Endothelial cell of umbilical vein (primary cell): ENCODE data around the gene PAX5. TPM values are rescaled to one million over a fixed set of nuclear protein-coding genes. Genes with fewer than 3 reads are reported as not detected.

Experiments used
- BruUV-seq: library from RNA; stranded (reverse); fragments of 400-500 nt; replicated peaks from 2 replicates; lab custom pipeline; 2021; lab: Mats Ljungman, UMichigan
- CTCF ChIA-PET: fragments of 300-600, 350-600 bp; sonication (Branson Sonifier 250); formaldehyde crosslinking; loops from one replicate; lab custom pipeline; 2021; ENCODE audit warnings: antibody characterized with exemption, inconsistent platforms; lab: Charles Lee
- POLR2A ChIA-PET: fragments of 300-600, 350-600 bp; sonication (Branson Sonifier 250); formaldehyde crosslinking; loops from one replicate; lab custom pipeline; 2021; ENCODE audit warnings: antibody characterized with exemption, inconsistent platforms; lab: Charles Lee
- DNase-seq: peaks from one replicate; pipeline ENCODE4 v3.0.0-alpha.2; 2011; ENCODE audit warnings: low read depth, low spot score
- FAIRE-seq: peaks from 2 replicates; lab custom pipeline; 2011; peaks lifted over from hg19 to GRCh38; lab: Jason Lieb, UNC
- H2AFZ ChIP-seq: 2 replicates; pipeline ENCODE4 v1.6.0; 2012; ENCODE audit warnings: low read depth, low read length, control low read depth, inconsistent platforms
- H3K27ac ChIP-seq: 2 replicates; pipeline ENCODE4 v1.5.1; 2011; ENCODE audit warnings: low read depth, mild to moderate bottlenecking, control low read depth, low read length, moderate library complexity; ENCODE audit not compliant: insufficient read depth
- H3K27me3 ChIP-seq, 2 experiments: 2 replicates each; pipeline versions ENCODE4 v1.6.0 to v1.6.1; 2011; ENCODE audit warnings: low read length in 2 of 2, mixed read lengths in 1 of 2; ENCODE audit not compliant: control insufficient read depth in 2 of 2, insufficient read depth in 2 of 2
- H3K36me3 ChIP-seq, 2 experiments: 2 replicates in 1 of 2; 3 replicates in 1 of 2; pipeline ENCODE4 v1.5.1; 2011; ENCODE audit warnings: low read length in 2 of 2, mild to moderate bottlenecking in 1 of 2, moderate library complexity in 1 of 2; ENCODE audit not compliant: control insufficient read depth in 2 of 2, insufficient read depth in 2 of 2; ENCODE audit errors: extremely low read depth in 1 of 2
- H3K4me1 ChIP-seq: 3 replicates; pipeline ENCODE4 v1.5.1; 2011; ENCODE audit warnings: mild to moderate bottlenecking, low read length; ENCODE audit not compliant: control insufficient read depth, insufficient read depth; ENCODE audit errors: extremely low read depth
- H3K4me2 ChIP-seq: 2 replicates; pipeline ENCODE4 v1.6.1; 2011; ENCODE audit warnings: low read length, control low read depth, mixed read lengths; ENCODE audit not compliant: insufficient read depth
- H3K4me3 ChIP-seq, 3 experiments: fragments of 200-600 bp in 1 of 3; sonication (generic), shearing (Covaris generic) in 1 of 3; replicated peaks in 1 of 3; 2 replicates each; pipeline ENCODE4 v1.5.1; 2011 to 2016; ENCODE audit warnings: control low read depth in 3 of 3, low read length in 3 of 3, mild to moderate bottlenecking in 2 of 3, inconsistent platforms in 1 of 3, low read depth in 1 of 3, moderate library complexity in 1 of 3; ENCODE audit not compliant: insufficient read depth in 1 of 3
- H3K79me2 ChIP-seq: 2 replicates; pipeline ENCODE4 v1.6.0; 2012; ENCODE audit warnings: low read length, inconsistent platforms; ENCODE audit not compliant: control insufficient read depth, insufficient read depth
- H3K9ac ChIP-seq: replicated peaks from 2 replicates; pipeline ENCODE3; 2011; ENCODE audit warnings: low read length, control low read depth; ENCODE audit not compliant: insufficient read depth; ENCODE audit errors: extremely low read depth
- H3K9me1 ChIP-seq: replicated peaks from 3 replicates; pipeline ENCODE4 v1.6.0; 2011; ENCODE audit warnings: mild to moderate bottlenecking, low read length; ENCODE audit not compliant: control insufficient read depth, insufficient read depth; ENCODE audit errors: extremely low read depth
- H3K9me3 ChIP-seq: replicated peaks from 2 replicates; pipeline ENCODE4 v1.5.1; 2012; ENCODE audit warnings: low read length, inconsistent platforms; ENCODE audit not compliant: control insufficient read depth, insufficient read depth
- H4K20me1 ChIP-seq: replicated peaks from 2 replicates; pipeline ENCODE3; 2011; ENCODE audit warnings: mild to moderate bottlenecking, low read length; ENCODE audit not compliant: control insufficient read depth, insufficient read depth; ENCODE audit errors: extremely low read depth
- EZH2 ChIP-seq: IDR thresholded peaks from 2 replicates; pipeline ENCODE4 v1.6.1; 2012; ENCODE audit warnings: borderline replicate concordance, low read depth, mild to moderate bottlenecking, moderate library complexity, low read length, inconsistent platforms; ENCODE audit not compliant: severe bottlenecking
- FOS ChIP-seq: IDR thresholded peaks from 2 replicates; pipeline ENCODE4 v1.6.1; 2011; ENCODE audit warnings: mild to moderate bottlenecking, low read length, moderate library complexity, borderline replicate concordance; ENCODE audit not compliant: insufficient read depth
- GATA2 ChIP-seq: IDR thresholded peaks from 2 replicates; pipeline ENCODE4 v1.7.0; 2011; ENCODE audit warnings: low read depth, mild to moderate bottlenecking, moderate library complexity, mixed read lengths, low read length; ENCODE audit not compliant: insufficient read length, insufficient read depth
- JUN ChIP-seq: IDR thresholded peaks from 2 replicates; pipeline ENCODE4 v1.6.1; 2011; ENCODE audit warnings: borderline replicate concordance, low read depth; ENCODE audit not compliant: insufficient read length, insufficient read depth
- MYC ChIP-seq: IDR thresholded peaks from one replicate; pipeline ENCODE4 v1.6.1; 2011; ENCODE audit warnings: mild to moderate bottlenecking, low read depth, low read length
- POLR2A ChIP-seq: IDR thresholded peaks from 2 replicates; pipeline ENCODE4 v1.6.1; 2012; ENCODE audit warnings: low read depth, mild to moderate bottlenecking, control low read depth, low read length
- POLR2AphosphoS5 ChIP-seq: IDR thresholded peaks from 2 replicates; pipeline ENCODE4 v1.6.1; 2012; ENCODE audit warnings: low read depth, mild to moderate bottlenecking, control low read depth, low read length, moderate library complexity; ENCODE audit not compliant: insufficient read depth
- dilution Hi-C: fragments of 300-500 bp; cut with MboI; formaldehyde crosslinking; loops from one replicate; pipeline ENCODE4 v1.15.0; 2019; ENCODE audit warnings: low sequenced_read_pairs; ENCODE audit not compliant: extremely low pct_ligation_motif_present
- intact Hi-C: fragments of 100-400 bp; cut with micrococcal nuclease; formaldehyde crosslinking; loops from one replicate; pipeline ENCODE4 v1.10.0; 2022
- polyA plus RNA-seq, 4 experiments: library from polyadenylated mRNA; depleted of rRNA in 3 of 4; stranded (reverse) in 3 of 4; unstranded in 1 of 4; fragments of >200 nt; gene quantifications; 2 replicates each; pipeline versions ENCODE4 v1.2.1 to v1.2.3, GENCODE V29; 2011 to 2012; ENCODE audit warnings: missing spikeins in 1 of 4
- total RNA-seq: library from RNA; stranded (reverse); gene quantifications from 2 replicates; pipeline ENCODE4 v1.2.3, GENCODE V29; 2021
- TF ChIP-seq, protein P1 (sequence below), 2 donors: IDR thresholded peaks; 1 replicate in 1 of 2; 2 replicates in 1 of 2; pipeline ENCODE4 v1.5.1; 2011; ENCODE audit warnings: low read length in 2 of 2, mild to moderate bottlenecking in 2 of 2, moderate library complexity in 2 of 2, control low read depth in 1 of 2, inconsistent platforms in 1 of 2, low read depth in 1 of 2; ENCODE audit not compliant: insufficient read depth in 1 of 2; ENCODE audit errors: extremely low read depth in 1 of 2
- TF ChIP-seq, protein P2 (sequence below): IDR thresholded peaks from 2 replicates; pipeline ENCODE4 v1.6.1; 2011; ENCODE audit not compliant: insufficient read depth, insufficient read length

Gene PAX5
- total and polyA plus RNA-seq, 2 donors (not counting 3 experiments of a cell fraction or from before 2014, with no cell fraction given) = not detected

DNA sequence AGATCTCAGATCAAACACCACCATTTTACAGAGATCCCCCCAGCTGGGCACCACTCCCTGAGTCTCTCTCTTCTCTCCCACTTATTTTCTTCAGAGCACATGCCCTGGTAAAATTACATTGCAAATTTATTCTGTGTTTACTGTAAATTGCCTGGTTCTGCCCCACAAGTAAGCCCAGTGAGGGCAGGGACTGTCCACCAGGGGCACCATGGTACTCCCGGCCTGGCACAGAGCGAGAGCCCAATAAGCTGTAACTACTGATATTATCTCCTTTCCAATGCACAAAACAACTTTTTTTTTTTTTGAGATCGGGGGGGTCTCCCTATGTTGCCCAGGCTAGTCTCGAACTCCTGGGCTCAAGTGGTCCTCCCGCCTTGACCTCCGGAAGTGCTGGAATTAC lies 123.0 kb downstream of the PAX5 start:
- no peak overlapping the region for H3K4me2 ChIP-seq
- dilution Hi-C loops = no loop called here
- no peak for TF ChIP-seq MYC
- TF ChIP-seq, protein P1, sequence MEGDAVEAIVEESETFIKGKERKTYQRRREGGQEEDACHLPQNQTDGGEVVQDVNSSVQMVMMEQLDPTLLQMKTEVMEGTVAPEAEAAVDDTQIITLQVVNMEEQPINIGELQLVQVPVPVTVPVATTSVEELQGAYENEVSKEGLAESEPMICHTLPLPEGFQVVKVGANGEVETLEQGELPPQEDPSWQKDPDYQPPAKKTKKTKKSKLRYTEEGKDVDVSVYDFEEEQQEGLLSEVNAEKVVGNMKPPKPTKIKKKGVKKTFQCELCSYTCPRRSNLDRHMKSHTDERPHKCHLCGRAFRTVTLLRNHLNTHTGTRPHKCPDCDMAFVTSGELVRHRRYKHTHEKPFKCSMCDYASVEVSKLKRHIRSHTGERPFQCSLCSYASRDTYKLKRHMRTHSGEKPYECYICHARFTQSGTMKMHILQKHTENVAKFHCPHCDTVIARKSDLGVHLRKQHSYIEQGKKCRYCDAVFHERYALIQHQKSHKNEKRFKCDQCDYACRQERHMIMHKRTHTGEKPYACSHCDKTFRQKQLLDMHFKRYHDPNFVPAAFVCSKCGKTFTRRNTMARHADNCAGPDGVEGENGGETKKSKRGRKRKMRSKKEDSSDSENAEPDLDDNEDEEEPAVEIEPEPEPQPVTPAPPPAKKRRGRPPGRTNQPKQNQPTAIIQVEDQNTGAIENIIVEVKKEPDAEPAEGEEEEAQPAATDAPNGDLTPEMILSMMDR (IDR thresholded peaks at IDR 0.05; ENCODE audit: extremely low read depth in 1 of 2, insufficient read depth in 1 of 2, low read depth in 1 of 2, low read length in 2 of 2) = peak in 1 of 2 donors; percentile 10
- no peak overlapping the region for H2AFZ ChIP-seq
- CTCF ChIA-PET = interaction anchor here (1.1 to 1.8 kb wide), 3 partner anchors 9 to 48 kb away, joined by 3 to 7 read pairs (median 5); no protein-coding TSS in a partner anchor
- H3K36me3 ChIP-seq = no peaks in the 10 kb centered on the region
- H3K9me1 ChIP-seq = no peaks in the 10 kb centered on the region
- FAIRE-seq (no peak), DNase-seq (no peak)
- POLR2A ChIA-PET = no interaction called here
- no peaks in the 10 kb centered on the region for H4K20me1 ChIP-seq
- H3K27ac ChIP-seq = no peak overlapping the region
- intact Hi-C loops = no loop called here
- BruUV-seq = no TSS peak
- H3K4me3 ChIP-seq = no peak overlapping the region
- no peaks in the 10 kb centered on the region for H3K9me3 ChIP-seq
- no peaks in the 10 kb centered on the region for H3K4me1 ChIP-seq
- H3K27me3 ChIP-seq = peaks cover 15 to 23% of the 10 kb centered on the region in 2 experiments
- no peaks in the 10 kb centered on the region for H3K79me2 ChIP-seq
- H3K9ac ChIP-seq = no peak overlapping the region

DNA sequence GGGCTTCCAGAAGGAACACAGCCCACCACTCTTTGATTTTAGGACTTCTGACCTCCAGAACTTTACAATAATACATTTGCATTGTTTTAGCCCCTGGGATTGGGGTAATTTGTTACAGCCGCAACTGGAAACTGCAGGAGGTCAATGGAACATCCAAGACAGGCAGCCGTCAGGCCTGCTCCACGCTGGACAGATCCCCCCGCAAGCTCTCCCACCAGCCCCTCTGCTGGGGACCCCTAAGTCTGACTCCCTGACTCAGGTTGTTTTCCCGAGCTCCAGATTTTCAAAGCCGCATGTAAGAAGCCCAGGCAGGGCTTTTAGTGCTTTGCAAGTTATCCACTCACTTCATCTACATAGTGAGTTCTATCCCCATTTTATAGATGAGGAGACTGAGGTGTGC lies 127.6 kb downstream of the PAX5 start:
- TF ChIP-seq GATA2 = no peak
- no peak for TF ChIP-seq FOS
- TF ChIP-seq, protein P1 (IDR thresholded peaks at IDR 0.05; ENCODE audit: extremely low read depth in 1 of 2, insufficient read depth in 1 of 2, low read depth in 1 of 2, low read length in 2 of 2) = no peak
- no peak for TF ChIP-seq POLR2AphosphoS5
- TF ChIP-seq EZH2 = no peak
- no peak for TF ChIP-seq POLR2A
- TF ChIP-seq JUN = no peak
- no peak for TF ChIP-seq MYC
- TF ChIP-seq, protein P2, sequence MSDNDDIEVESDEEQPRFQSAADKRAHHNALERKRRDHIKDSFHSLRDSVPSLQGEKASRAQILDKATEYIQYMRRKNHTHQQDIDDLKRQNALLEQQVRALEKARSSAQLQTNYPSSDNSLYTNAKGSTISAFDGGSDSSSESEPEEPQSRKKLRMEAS = no peak
- no peaks in the 10 kb centered on the region for H4K20me1 ChIP-seq
- FAIRE-seq = no peak
- H3K9me1 ChIP-seq = no peaks in the 10 kb centered on the region
- H3K9ac ChIP-seq = no peak overlapping the region
- dilution Hi-C loops = no loop called here
- no peak for DNase-seq
- POLR2A ChIA-PET = no interaction called here
- CTCF ChIA-PET = interaction anchor here (0.9 kb wide), 1 partner anchor 16 kb away, joined by 4 read pairs; no protein-coding TSS in a partner anchor
- intact Hi-C loops = no loop called here
- no peak overlapping the region for H3K27ac ChIP-seq
- no peak overlapping the region for H3K4me2 ChIP-seq
- H2AFZ ChIP-seq = no peak overlapping the region
- no TSS peak for BruUV-seq
- no peaks in the 10 kb centered on the region for H3K36me3 ChIP-seq
- H3K4me3 ChIP-seq = no peak overlapping the region
- peaks cover 3% of the 10 kb centered on the region for H3K4me1 ChIP-seq
- H3K9me3 ChIP-seq = no peaks in the 10 kb centered on the region
- H3K27me3 ChIP-seq = peaks cover 21 to 22% of the 10 kb centered on the region in 2 experiments
- no peaks in the 10 kb centered on the region for H3K79me2 ChIP-seq
